Smooth muscle cell of the umbilical artery (primary cell): ENCODE results near the gene ACP7. TPM values are rescaled to one million over a fixed set of nuclear protein-coding genes. Genes with fewer than 3 reads are reported as not detected.

Experiments used
- total RNA-seq: library from RNA; depleted of rRNA; stranded (reverse); fragments of >200 nt; gene quantifications from 2 replicates; pipeline ENCODE4 v1.2.3, GENCODE V29; 2014

Gene ACP7, protein sequence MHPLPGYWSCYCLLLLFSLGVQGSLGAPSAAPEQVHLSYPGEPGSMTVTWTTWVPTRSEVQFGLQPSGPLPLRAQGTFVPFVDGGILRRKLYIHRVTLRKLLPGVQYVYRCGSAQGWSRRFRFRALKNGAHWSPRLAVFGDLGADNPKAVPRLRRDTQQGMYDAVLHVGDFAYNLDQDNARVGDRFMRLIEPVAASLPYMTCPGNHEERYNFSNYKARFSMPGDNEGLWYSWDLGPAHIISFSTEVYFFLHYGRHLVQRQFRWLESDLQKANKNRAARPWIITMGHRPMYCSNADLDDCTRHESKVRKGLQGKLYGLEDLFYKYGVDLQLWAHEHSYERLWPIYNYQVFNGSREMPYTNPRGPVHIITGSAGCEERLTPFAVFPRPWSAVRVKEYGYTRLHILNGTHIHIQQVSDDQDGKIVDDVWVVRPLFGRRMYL
- total RNA-seq: under 0.01 and 0.65 TPM in 2 replicates

DNA sequence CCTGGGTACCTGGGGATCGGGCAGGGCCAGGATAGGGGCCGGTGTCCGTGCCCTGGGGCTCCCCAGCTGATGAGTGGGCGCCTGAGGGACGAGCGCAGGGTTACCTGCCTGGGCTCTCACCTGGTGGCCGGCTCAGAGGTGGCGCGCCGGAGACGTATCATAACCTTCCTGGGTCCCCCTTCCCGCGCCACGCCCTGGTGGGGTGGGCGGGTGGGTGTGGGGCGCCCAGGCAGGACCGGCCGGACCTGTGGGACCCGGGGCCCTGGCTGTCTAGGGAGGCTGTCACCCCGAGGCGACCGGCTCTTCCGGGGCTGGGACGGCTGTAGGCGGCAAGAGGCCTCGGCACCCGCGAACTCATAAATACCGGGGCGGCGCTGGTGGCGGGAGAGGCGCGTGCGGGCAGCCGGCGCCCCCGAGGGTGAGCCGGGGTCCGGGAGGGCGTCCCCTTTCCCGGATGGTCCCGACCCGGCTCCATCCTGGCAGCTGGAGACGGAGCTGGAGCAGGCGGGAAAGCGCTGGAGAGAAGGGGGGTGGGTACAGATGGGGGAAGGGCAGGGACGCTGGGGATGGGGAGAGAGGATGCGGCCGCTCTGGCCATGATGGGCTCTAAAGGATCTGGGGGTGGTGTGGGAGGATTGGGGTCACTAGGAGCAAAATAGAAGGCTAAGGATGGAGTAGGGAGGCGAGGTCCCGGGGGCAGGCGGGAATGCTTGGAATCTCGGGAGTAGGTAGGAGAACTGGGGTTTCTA lies at the start of gene ACP7:
Gene ACP7, plus strand, starts transcription at position 386 of the 749 bp plus-strand sequence. CDS start 902 bp downstream, outside the sequence.

DNA sequence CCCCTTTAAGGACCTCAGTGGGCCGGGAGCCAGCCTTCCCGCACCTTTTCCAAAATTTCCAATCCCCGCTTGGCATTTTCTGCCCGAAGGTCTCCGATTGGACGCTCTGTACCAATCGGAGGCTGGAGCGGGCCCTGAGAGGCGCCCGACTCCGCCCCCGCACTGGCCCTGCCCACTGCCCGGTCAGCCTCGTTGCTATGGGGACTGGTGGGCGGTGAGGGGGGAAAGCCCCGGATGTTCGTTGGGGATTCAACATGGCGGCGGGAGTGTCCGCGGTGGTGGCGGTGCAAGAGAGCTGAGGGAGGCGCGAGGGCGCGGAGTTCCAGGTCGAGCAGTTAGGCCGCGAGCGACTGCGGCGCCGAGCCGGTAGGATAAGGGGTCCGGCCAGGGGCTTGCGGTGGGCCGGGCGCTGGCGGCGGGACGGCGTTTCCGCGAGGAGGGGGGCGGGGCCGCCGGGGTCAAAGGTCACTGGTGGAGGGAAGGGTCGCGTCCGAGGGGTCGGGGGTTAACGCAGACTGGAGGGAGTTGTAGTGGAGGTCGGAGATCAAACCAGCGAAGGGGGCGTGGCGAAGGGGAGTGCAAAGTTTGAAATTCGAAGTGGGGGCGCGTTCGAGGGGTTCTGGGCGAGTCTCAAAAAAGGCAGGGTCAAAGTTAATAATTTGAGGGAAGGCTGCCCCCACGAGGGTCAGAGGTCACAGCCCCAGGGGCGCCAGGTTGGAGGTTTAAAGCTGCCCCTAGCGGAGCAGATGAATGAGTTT lies 41.6 kb downstream of the ACP7 start, which contains the start of gene PAK4:
Gene PAK4, plus strand, starts transcription at position 233 of the 758 bp plus-strand sequence. CDS start 43,768 bp downstream, outside the sequence.

Other genes starting within 250 kb of the ACP7 start
- 128 and 209 TPM in 2 replicates for gene HNRNPL, start 234.4 kb upstream of the ACP7 start, total RNA-seq
- 1.2 and 3.9 TPM in 2 replicates for gene RINL, start 206.1 kb upstream of the ACP7 start, total RNA-seq
- gene SIRT2, start 184.8 kb upstream of the ACP7 start, total RNA-seq: 40.7 and 55.2 TPM in 2 replicates
- gene NFKBIB, start 184.4 kb upstream of the ACP7 start, total RNA-seq: 8.9 and 15.7 TPM in 2 replicates
- gene CCER2, start 172.2 kb upstream of the ACP7 start, total RNA-seq: not detected in 2 replicates
- 10.1 and 14.4 TPM in 2 replicates for gene SARS2, start 153.6 kb upstream of the ACP7 start, total RNA-seq
- 27.3 and 28.2 TPM in 2 replicates for gene MRPS12, start 153.4 kb upstream of the ACP7 start, total RNA-seq
- 19.6 and 21.5 TPM in 2 replicates for gene FBXO17, start 108.6 kb upstream of the ACP7 start, total RNA-seq
- gene FBXO27, start 51.8 kb upstream of the ACP7 start, total RNA-seq: 3.3 and 6.4 TPM in 2 replicates
- gene PAK4, start 41.4 kb downstream of the ACP7 start, total RNA-seq: 11.3 and 22.0 TPM in 2 replicates
- gene NCCRP1, start 112.6 kb downstream of the ACP7 start, total RNA-seq: not detected in 2 replicates
- not detected in 2 replicates for gene SYCN, start 119.9 kb downstream of the ACP7 start, total RNA-seq
- not detected in 2 replicates for gene IFNL3, start 160.6 kb downstream of the ACP7 start, total RNA-seq
- gene IFNL4, start 164.5 kb downstream of the ACP7 start, total RNA-seq: 0.09 TPM in 1 of 2 replicates, not detected in the other
- not detected in 2 replicates for gene IFNL2, start 184.0 kb downstream of the ACP7 start, total RNA-seq
- gene IFNL1, start 212.0 kb downstream of the ACP7 start, total RNA-seq: not detected in 2 replicates
- gene LRFN1, start 236.5 kb downstream of the ACP7 start, total RNA-seq: 0.51 and 0.59 TPM in 2 replicates